Ishikawa (cell line): Measurements from ENCODE around the gene METAP2.

ENCODE experiments used
- CEBPB ChIP-seq: IDR thresholded peaks from 2 replicates; pipeline ENCODE4 v1.6.1; 2012
- CREB1 ChIP-seq: IDR thresholded peaks from 2 replicates; pipeline ENCODE4 v1.6.1; 2012; ENCODE audit warnings: low read depth
- EGR1 ChIP-seq: IDR thresholded peaks from 2 replicates; pipeline ENCODE4 v1.6.1; 2012
- EP300 ChIP-seq: IDR thresholded peaks from 2 replicates; pipeline ENCODE4 v1.6.1; 2012; ENCODE audit warnings: borderline replicate concordance
- FOXM1 ChIP-seq: IDR thresholded peaks from 2 replicates; pipeline ENCODE4 v1.6.1; 2012; ENCODE audit warnings: low read depth, borderline replicate concordance
- NFIC ChIP-seq: IDR thresholded peaks from 2 replicates; pipeline ENCODE4 v1.6.1; 2012
- RAD21 ChIP-seq: IDR thresholded peaks from 2 replicates; pipeline ENCODE4 v1.6.1; 2012; ENCODE audit warnings: low read depth
- TAF1 ChIP-seq: IDR thresholded peaks from 2 replicates; pipeline ENCODE4 v1.6.1; 2012; ENCODE audit warnings: low read depth, mild to moderate bottlenecking
- TCF12 ChIP-seq: IDR thresholded peaks from 2 replicates; pipeline ENCODE4 v1.6.1; 2012; ENCODE audit warnings: low read depth
- TEAD4 ChIP-seq: IDR thresholded peaks from 2 replicates; pipeline ENCODE4 v1.6.1; 2012
- YY1 ChIP-seq: IDR thresholded peaks from 2 replicates; pipeline ENCODE4 v1.6.1; 2012; ENCODE audit warnings: low read depth
- ZBTB7A ChIP-seq: IDR thresholded peaks from 2 replicates; pipeline ENCODE4 v1.6.1; 2012; ENCODE audit warnings: low read depth
- TF ChIP-seq, protein P1 (sequence below): IDR thresholded peaks from 2 replicates; pipeline ENCODE4 v1.6.1; 2012; ENCODE audit warnings: low read depth, mild to moderate bottlenecking
- TF ChIP-seq, protein P2 (sequence below): IDR thresholded peaks from 2 replicates; pipeline ENCODE4 v1.6.1; 2012
- TF ChIP-seq, protein P3 (sequence below): IDR thresholded peaks from 2 replicates; pipeline ENCODE4 v1.6.1; 2012

METAP2 gene

DNA sequence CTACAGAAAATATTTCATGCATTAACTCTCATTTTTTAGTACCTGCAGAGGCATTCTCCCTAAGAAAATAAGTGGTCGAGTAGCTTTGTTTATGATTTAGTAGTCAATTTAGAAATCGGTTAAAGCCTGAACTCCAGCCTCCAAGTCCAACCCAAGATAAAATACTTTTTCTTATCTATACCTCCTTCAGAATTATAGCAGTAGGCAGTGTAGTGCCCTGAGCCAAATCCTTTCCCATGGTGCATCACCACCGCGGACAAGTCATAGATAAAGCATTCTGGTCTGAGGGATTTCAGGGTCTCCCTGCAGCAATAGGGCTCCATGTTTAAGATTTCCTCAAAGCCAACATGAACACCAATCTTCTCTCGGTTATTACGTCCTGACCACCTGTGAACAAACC lies 46.9 kb downstream of the METAP2 start:
- TF ChIP-seq CEBPB (no peak), NFIC (no peak), TAF1 (no peak), TEAD4 (no peak), RAD21 (no peak), EGR1 (no peak), YY1 (no peak), ZBTB7A (no peak), CREB1 (no peak), FOXM1 (no peak), TCF12 (no peak), EP300 (no peak)
- TF ChIP-seq, protein P1, sequence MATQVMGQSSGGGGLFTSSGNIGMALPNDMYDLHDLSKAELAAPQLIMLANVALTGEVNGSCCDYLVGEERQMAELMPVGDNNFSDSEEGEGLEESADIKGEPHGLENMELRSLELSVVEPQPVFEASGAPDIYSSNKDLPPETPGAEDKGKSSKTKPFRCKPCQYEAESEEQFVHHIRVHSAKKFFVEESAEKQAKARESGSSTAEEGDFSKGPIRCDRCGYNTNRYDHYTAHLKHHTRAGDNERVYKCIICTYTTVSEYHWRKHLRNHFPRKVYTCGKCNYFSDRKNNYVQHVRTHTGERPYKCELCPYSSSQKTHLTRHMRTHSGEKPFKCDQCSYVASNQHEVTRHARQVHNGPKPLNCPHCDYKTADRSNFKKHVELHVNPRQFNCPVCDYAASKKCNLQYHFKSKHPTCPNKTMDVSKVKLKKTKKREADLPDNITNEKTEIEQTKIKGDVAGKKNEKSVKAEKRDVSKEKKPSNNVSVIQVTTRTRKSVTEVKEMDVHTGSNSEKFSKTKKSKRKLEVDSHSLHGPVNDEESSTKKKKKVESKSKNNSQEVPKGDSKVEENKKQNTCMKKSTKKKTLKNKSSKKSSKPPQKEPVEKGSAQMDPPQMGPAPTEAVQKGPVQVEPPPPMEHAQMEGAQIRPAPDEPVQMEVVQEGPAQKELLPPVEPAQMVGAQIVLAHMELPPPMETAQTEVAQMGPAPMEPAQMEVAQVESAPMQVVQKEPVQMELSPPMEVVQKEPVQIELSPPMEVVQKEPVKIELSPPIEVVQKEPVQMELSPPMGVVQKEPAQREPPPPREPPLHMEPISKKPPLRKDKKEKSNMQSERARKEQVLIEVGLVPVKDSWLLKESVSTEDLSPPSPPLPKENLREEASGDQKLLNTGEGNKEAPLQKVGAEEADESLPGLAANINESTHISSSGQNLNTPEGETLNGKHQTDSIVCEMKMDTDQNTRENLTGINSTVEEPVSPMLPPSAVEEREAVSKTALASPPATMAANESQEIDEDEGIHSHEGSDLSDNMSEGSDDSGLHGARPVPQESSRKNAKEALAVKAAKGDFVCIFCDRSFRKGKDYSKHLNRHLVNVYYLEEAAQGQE, result no peak
- TF ChIP-seq, protein P2, sequence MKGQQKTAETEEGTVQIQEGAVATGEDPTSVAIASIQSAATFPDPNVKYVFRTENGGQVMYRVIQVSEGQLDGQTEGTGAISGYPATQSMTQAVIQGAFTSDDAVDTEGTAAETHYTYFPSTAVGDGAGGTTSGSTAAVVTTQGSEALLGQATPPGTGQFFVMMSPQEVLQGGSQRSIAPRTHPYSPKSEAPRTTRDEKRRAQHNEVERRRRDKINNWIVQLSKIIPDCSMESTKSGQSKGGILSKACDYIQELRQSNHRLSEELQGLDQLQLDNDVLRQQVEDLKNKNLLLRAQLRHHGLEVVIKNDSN, result no peak
- TF ChIP-seq, protein P3, sequence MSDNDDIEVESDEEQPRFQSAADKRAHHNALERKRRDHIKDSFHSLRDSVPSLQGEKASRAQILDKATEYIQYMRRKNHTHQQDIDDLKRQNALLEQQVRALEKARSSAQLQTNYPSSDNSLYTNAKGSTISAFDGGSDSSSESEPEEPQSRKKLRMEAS, result no peak

DNA sequence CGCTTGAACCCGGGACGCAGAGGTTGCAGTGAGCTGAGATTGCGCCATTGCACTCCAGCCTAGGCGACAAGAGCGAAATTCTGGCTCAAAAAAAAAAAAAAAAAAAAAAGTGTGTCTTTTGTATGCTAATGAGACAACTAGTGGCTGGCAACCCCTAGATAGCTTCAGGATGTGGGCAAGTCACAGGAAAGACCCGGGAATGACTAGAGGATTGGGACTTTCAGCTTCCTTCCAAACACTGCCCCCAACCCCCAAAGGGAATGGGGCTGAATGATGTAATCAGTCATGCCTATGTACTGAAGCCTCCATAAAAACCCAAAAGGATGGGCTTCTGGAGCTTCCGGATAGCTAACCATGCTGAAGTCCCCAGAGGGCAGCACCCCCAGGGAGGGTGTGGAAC lies 48.7 kb downstream of the METAP2 start:
- TF ChIP-seq, protein P2, result no peak
- no peak for TF ChIP-seq EGR1

DNA sequence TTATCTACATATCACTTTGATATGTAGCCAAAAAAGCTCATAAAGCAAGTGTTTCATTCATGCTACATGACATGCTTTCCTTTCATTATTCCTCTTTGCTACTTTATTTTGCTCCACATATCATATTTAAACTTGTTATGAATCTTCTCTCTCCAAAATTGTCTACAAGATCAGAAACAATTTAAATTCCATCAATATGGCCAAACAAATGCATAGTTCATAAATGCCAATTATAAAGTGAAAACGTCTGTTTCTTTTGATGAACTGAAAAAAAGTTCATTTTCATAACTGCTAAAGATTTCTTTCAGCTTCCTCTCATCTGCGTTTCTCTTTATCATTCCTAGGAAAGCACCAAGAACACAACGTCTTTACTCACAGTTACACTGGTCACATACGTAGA lies 54.5 kb downstream of the METAP2 start:
- TF ChIP-seq NFIC (no peak), EP300 (no peak), TEAD4 (no peak), CREB1 (no peak), RAD21 (no peak)
- TF ChIP-seq, protein P3, result no peak
- TF ChIP-seq, protein P2, result no peak

DNA sequence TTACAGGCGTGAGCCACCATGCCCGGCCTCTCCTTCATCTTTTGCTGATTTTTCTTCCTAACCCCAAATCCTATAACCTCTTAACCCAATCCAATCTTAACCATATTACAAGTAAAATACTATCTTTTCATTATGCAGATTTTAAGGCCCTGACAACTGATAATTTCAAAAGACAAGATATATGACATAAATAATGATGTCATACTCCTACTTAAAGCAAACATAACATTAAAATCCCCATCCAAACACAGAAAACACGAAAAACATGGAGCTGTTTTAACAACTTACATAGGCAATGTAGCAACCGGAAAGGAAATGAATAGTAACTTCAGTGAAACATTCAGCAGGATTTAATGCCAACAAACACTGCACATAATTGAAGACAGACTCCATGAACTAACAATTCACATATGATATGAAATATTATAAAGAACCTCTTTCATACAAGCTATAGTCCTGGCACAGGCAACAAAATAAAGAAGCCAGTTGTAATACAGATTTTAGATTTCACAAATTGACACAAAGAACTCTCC lies 55.8 kb downstream of the METAP2 start:
- TF ChIP-seq YY1 (no peak), CREB1 (no peak), TCF12 (no peak), EP300 (no peak), TAF1 (no peak), FOXM1 (no peak), TEAD4 (no peak), CEBPB (no peak), RAD21 (no peak), NFIC (no peak)
- TF ChIP-seq, protein P1, result no peak
- TF ChIP-seq, protein P3, result no peak

DNA sequence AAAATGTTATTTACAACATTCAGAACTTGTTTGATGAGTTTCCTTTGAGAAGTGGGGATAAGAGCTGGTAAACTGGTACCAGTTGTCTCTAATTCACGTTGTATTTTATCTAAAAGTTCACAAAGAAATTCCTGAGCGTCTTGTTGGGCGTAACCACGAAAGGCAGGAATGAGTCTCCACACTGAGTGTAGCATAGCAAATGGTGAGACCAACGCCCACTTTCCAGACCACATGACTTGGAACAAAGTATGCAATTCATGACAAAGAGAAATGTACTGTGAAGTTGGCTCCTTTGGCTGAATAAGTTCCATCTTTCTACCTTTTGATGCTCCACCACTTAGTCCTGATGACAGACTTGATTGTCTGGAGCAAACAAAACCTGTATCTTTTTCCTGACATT lies 58.9 kb downstream of the METAP2 start:
- TF ChIP-seq FOXM1, result no peak
- TF ChIP-seq TAF1, result no peak
- no peak for TF ChIP-seq CEBPB
- TF ChIP-seq, protein P1, result no peak
